HCT116 (cell line): Measurements from ENCODE around the gene TWNK. TPM values are rescaled to one million over a fixed set of nuclear protein-coding genes. Genes with fewer than 3 reads are reported as not detected.

Experiments used
- ATAC-seq: fragments of 200-7000 bp; cut with Tn5 transposase; 2 replicates; pipeline ENCODE4 v1.9.1; 2020; ENCODE audit warnings: mild to moderate bottlenecking, moderate library complexity
- BruUV-seq: library from RNA; stranded (reverse); fragments of 400-500 nt; replicated peaks from 2 replicates; lab custom pipeline; 2021; lab: Mats Ljungman, UMichigan
- CTCF ChIA-PET: fragments of 300-600 bp; sonication (Branson Sonifier 250); formaldehyde crosslinking; loops from one replicate; lab custom pipeline; 2021; ENCODE audit warnings: antibody characterized with exemption; lab: Charles Lee
- POLR2A ChIA-PET: fragments of 300-600, 350-600 bp; sonication (Branson Sonifier 250); formaldehyde crosslinking; loops from one replicate; lab custom pipeline; 2021; ENCODE audit warnings: antibody characterized with exemption; lab: Charles Lee
- RAD21 ChIA-PET, 2 experiments: fragments of 300-600 bp; sonication (Branson Sonifier 250); formaldehyde crosslinking; loops; one replicate each; lab custom pipeline; 2023; ENCODE audit warnings: low total read pairs in 2 of 2; ENCODE audit not compliant: uncharacterized antibody in 2 of 2, unreplicated experiment in 2 of 2, low non-redundant PET in 1 of 2; lab: Charles Lee
- DNase-seq: peaks from one replicate; pipeline ENCODE4 v3.0.0-alpha.2; 2010; ENCODE audit warnings: low read depth, low spot score
- H2AFZ ChIP-seq: fragments of 200-600 bp; shearing (Covaris generic), sonication (generic); 2 replicates; pipeline ENCODE4 v1.6.1; 2017; ENCODE audit warnings: low read depth, mixed run types, mixed read lengths, antibody characterized with exemption, low read length; ENCODE audit not compliant: poor library complexity, severe bottlenecking
- H3K27ac ChIP-seq: 2 replicates; pipeline ENCODE4 v1.5.1; 2012; ENCODE audit warnings: low read depth, low read length
- H3K27me3 ChIP-seq: fragments of 200-600 bp; sonication (generic); 2 replicates; pipeline ENCODE4 v1.6.1; 2016; ENCODE audit warnings: mixed run types, low read length, mixed read lengths; ENCODE audit not compliant: insufficient read depth
- H3K36me3 ChIP-seq, 2 experiments: fragments of 200-500 bp in 1 of 2; fragments of 200-600 bp in 1 of 2; sonication (Bioruptor generic) in 1 of 2; sonication (generic) in 1 of 2; 2 replicates each; pipeline versions ENCODE4 v1.5.1 to v1.6.1; 2014 to 2016; ENCODE audit warnings: low read length in 2 of 2, inconsistent platforms in 1 of 2, mixed read lengths in 1 of 2, mixed run types in 1 of 2; ENCODE audit not compliant: insufficient read depth in 2 of 2, control insufficient read depth in 1 of 2
- H3K4me1 ChIP-seq, 2 experiments: fragments of 200-600 bp in 1 of 2; sonication (generic) in 1 of 2; 2 replicates each; pipeline versions ENCODE4 v1.5.1 to v1.6.1; 2012 to 2017; ENCODE audit warnings: low read length in 2 of 2, inconsistent platforms in 1 of 2, mild to moderate bottlenecking in 1 of 2, mixed read lengths in 1 of 2, mixed run types in 1 of 2, moderate library complexity in 1 of 2; ENCODE audit not compliant: insufficient read depth in 2 of 2, control insufficient read depth in 1 of 2
- H3K4me2 ChIP-seq: fragments of 200-600 bp; sonication (generic); 2 replicates; pipeline ENCODE4 v1.6.1; 2017; ENCODE audit warnings: mixed run types, low read length, mixed read lengths
- H3K4me3 ChIP-seq, 2 experiments: fragments of 200-600 bp in 1 of 2; sonication (generic) in 1 of 2; replicated peaks in 1 of 2; 2 replicates each; pipeline ENCODE4 v1.5.1; 2011 to 2016; ENCODE audit warnings: low read length in 2 of 2, control low read depth in 1 of 2, low read depth in 1 of 2, mild to moderate bottlenecking in 1 of 2, mixed read lengths in 1 of 2, mixed run types in 1 of 2
- H3K79me2 ChIP-seq: fragments of 200-600 bp; sonication (generic); 2 replicates; pipeline ENCODE4 v1.6.1; 2017; ENCODE audit warnings: mild to moderate bottlenecking, mixed run types, low read length, moderate library complexity, mixed read lengths; ENCODE audit not compliant: insufficient read depth
- H3K9ac ChIP-seq: fragments of 200-600 bp; sonication (generic); 2 replicates; pipeline ENCODE4 v1.6.1; 2016; ENCODE audit warnings: low read length, mixed read lengths
- H3K9me2 ChIP-seq: fragments of 200-600 bp; sonication (generic), shearing (Covaris generic); 2 replicates; pipeline ENCODE4 v1.6.1; 2017; ENCODE audit warnings: mixed run types, mild to moderate bottlenecking, moderate library complexity; ENCODE audit not compliant: insufficient read depth
- H3K9me3 ChIP-seq, 2 experiments: fragments of 200-500 bp in 1 of 2; fragments of 200-600 bp in 1 of 2; sonication (Bioruptor generic) in 1 of 2; sonication (generic) in 1 of 2; 2 replicates each; pipeline ENCODE4 v1.6.1; 2014 to 2017; ENCODE audit warnings: low read length in 2 of 2, mixed read lengths in 2 of 2, inconsistent platforms in 1 of 2, low read depth in 1 of 2, mild to moderate bottlenecking in 1 of 2, mixed run types in 1 of 2, moderate library complexity in 1 of 2; ENCODE audit not compliant: control insufficient read depth in 1 of 2, insufficient read depth in 1 of 2
- H4K20me1 ChIP-seq: fragments of 200-600 bp; sonication (generic), shearing (Covaris generic); 2 replicates; pipeline ENCODE4 v1.6.1; 2017; ENCODE audit warnings: mixed run types, mild to moderate bottlenecking, moderate library complexity; ENCODE audit not compliant: insufficient read depth
- CEBPB ChIP-seq: IDR thresholded peaks from 2 replicates; pipeline ENCODE4 v1.6.1; 2012; ENCODE audit warnings: low read depth
- EGR1 ChIP-seq: IDR thresholded peaks from 2 replicates; pipeline ENCODE4 v1.6.1; 2012; ENCODE audit warnings: low read depth
- EZH2 ChIP-seq: fragments of 200-600 bp; sonication (generic); IDR thresholded peaks from 2 replicates; pipeline ENCODE4 v1.6.1; 2017; ENCODE audit warnings: antibody characterized with exemption, mixed run types
- EZH2phosphoT487 ChIP-seq: fragments of 200-600 bp; IDR thresholded peaks from 2 replicates; pipeline ENCODE4 v1.6.1; 2018; ENCODE audit warnings: antibody characterized with exemption, borderline replicate concordance
- JUND ChIP-seq: IDR thresholded peaks from 2 replicates; pipeline ENCODE4 v1.6.1; 2012
- MAX ChIP-seq: IDR thresholded peaks from 2 replicates; pipeline ENCODE4 v1.6.1; 2012
- POLR2A ChIP-seq: IDR thresholded peaks from 2 replicates; pipeline ENCODE4 v1.7.0; 2011; ENCODE audit warnings: borderline replicate concordance; ENCODE audit not compliant: insufficient read depth, insufficient read length; ENCODE audit errors: extremely low read depth
- POLR2AphosphoS5 ChIP-seq: IDR thresholded peaks from 2 replicates; pipeline ENCODE4 v1.6.1; 2011; ENCODE audit warnings: mild to moderate bottlenecking, low read depth, low read length, moderate library complexity
- SIN3A ChIP-seq: IDR thresholded peaks from 2 replicates; pipeline ENCODE4 v1.6.1; 2012; ENCODE audit warnings: low read depth
- SRF ChIP-seq: IDR thresholded peaks from 2 replicates; pipeline ENCODE4 v1.6.1; 2012; ENCODE audit warnings: low read depth
- TCF7L2 ChIP-seq: IDR thresholded peaks from 2 replicates; pipeline ENCODE4 v1.7.0; 2011; ENCODE audit warnings: borderline replicate concordance, inconsistent platforms; ENCODE audit not compliant: insufficient read depth, insufficient read length; ENCODE audit errors: extremely low read depth
- ZFX ChIP-seq: fragments of 450-650 bp; IDR thresholded peaks from 2 replicates; pipeline ENCODE4 v1.6.1; 2017
- ZNF274 ChIP-seq: fragments of 200-500 bp; sonication (Bioruptor generic); IDR thresholded peaks from 2 replicates; pipeline ENCODE4 v1.6.1; 2014; ENCODE audit warnings: mild to moderate bottlenecking, low read depth, low read length, inconsistent platforms
- intact Hi-C: fragments of 100-400 bp; cut with micrococcal nuclease; formaldehyde crosslinking; loops from 2 replicates; pipeline ENCODE4 v1.10.0; 2022
- total RNA-seq: library from RNA; stranded (reverse); gene quantifications from one replicate; pipeline ENCODE4 v1.2.1, GENCODE V29; 2021; ENCODE audit not compliant: unreplicated experiment
- TF ChIP-seq, protein P1 (sequence below), 3 experiments: fragments of 200-600 bp in 1 of 3; sonication (generic) in 1 of 3; IDR thresholded peaks in 2 of 3; conservative IDR thresholded peaks in 1 of 3; 2 replicates each; pipeline ENCODE4 v1.5.1; 2012 to 2017; ENCODE audit warnings: low read depth in 2 of 3, low read length in 2 of 3, antibody characterized with exemption in 1 of 3, borderline replicate concordance in 1 of 3, control low read depth in 1 of 3, mild to moderate bottlenecking in 1 of 3, mixed read lengths in 1 of 3, mixed run types in 1 of 3, moderate library complexity in 1 of 3; ENCODE audit not compliant: insufficient read depth in 1 of 3
- TF ChIP-seq, protein P2 (sequence below): IDR thresholded peaks from 2 replicates; pipeline ENCODE4 v1.6.1; 2011; ENCODE audit warnings: mild to moderate bottlenecking, low read length, moderate library complexity; ENCODE audit not compliant: insufficient replicate concordance; ENCODE audit errors: extremely low read depth

The TWNK gene
- total RNA-seq, 1 experiment from 2014 or later, result 42.1 TPM

- Histone ChIP-seq H3K4me1 (peaks cover 0 to 21% of the 10 kb centered on the region in 2 experiments; a peak in 3 of 4 replicates), H3K27ac (no peak overlapping the region), H3K9me3 (no peaks in the 10 kb centered on the region), H3K9ac (no peak overlapping the region), H3K36me3 (peaks cover 10 to 29% of the 10 kb centered on the region in 2 experiments; a peak in 3 of 4 replicates), H2AFZ (no peak overlapping the region), H3K4me3 (no peak overlapping the region), H3K4me2 (no peak overlapping the region), H3K27me3 (no peaks in the 10 kb centered on the region), H3K79me2 (no peaks in the 10 kb centered on the region), H3K9me2 (no peaks in the 10 kb centered on the region), H4K20me1 (no peaks in the 10 kb centered on the region)
- intact Hi-C loops, result no loop called here
- RAD21 ChIA-PET, result no interaction called here
- BruUV-seq, result no TSS peak
- DNase-seq (no peak), ATAC-seq (no peak)
- POLR2A ChIA-PET, result interaction anchor here (1.3 kb wide), 1 partner anchor 11 kb away, joined by 3 read pairs; no protein-coding TSS in a partner anchor
- CTCF ChIA-PET, result interaction anchor here (0.8 to 2.7 kb wide), 2 partner anchors 8 to 49 kb away, joined by 3 to 10 read pairs; no protein-coding TSS in a partner anchor
- TF ChIP-seq CEBPB (no peak), SRF (no peak), TCF7L2 (no peak), EZH2 (no peak), POLR2AphosphoS5 (no peak), POLR2A (no peak), ZNF274 (no peak)
- TF ChIP-seq, protein P1, sequence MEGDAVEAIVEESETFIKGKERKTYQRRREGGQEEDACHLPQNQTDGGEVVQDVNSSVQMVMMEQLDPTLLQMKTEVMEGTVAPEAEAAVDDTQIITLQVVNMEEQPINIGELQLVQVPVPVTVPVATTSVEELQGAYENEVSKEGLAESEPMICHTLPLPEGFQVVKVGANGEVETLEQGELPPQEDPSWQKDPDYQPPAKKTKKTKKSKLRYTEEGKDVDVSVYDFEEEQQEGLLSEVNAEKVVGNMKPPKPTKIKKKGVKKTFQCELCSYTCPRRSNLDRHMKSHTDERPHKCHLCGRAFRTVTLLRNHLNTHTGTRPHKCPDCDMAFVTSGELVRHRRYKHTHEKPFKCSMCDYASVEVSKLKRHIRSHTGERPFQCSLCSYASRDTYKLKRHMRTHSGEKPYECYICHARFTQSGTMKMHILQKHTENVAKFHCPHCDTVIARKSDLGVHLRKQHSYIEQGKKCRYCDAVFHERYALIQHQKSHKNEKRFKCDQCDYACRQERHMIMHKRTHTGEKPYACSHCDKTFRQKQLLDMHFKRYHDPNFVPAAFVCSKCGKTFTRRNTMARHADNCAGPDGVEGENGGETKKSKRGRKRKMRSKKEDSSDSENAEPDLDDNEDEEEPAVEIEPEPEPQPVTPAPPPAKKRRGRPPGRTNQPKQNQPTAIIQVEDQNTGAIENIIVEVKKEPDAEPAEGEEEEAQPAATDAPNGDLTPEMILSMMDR (IDR thresholded peaks at IDR 0.05 in 2 of 3, conservative IDR thresholded peaks at IDR 0.05 in 1 of 3; ENCODE audit: borderline replicate concordance in 1 of 3, insufficient read depth in 1 of 3, low read depth in 2 of 3, low read length in 2 of 3), result no peak
These were observed 21.5 kb upstream of the TWNK start for GRCh38 chr10:100965820-100966219.

GRCh38 chr10:100966887-100967286 is 20.5 kb upstream of the TWNK start:
- ATAC-seq (no peak), DNase-seq (no peak)
- Histone ChIP-seq H3K4me1 (peaks cover 7 to 31% of the 10 kb centered on the region in 2 experiments; a peak in 3 of 4 replicates), H3K27ac (no peak overlapping the region), H4K20me1 (no peaks in the 10 kb centered on the region), H3K9me2 (no peaks in the 10 kb centered on the region), H3K9me3 (no peaks in the 10 kb centered on the region), H3K4me3 (no peak overlapping the region), H3K79me2 (no peaks in the 10 kb centered on the region), H3K27me3 (no peaks in the 10 kb centered on the region), H3K36me3 (peaks cover 3 to 23% of the 10 kb centered on the region in 2 experiments; a peak in 3 of 4 replicates), H3K9ac (no peak overlapping the region), H2AFZ (no peak overlapping the region), H3K4me2 (no peak overlapping the region)
- no TSS peak for BruUV-seq
- intact Hi-C loops, result no loop called here
- ChIA-PET POLR2A (interaction anchor here (0.7 kb wide), 1 partner anchor 31 kb away, joined by 3 read pairs; no protein-coding TSS in a partner anchor), CTCF (interaction anchor here (1.5 to 2.7 kb wide), 3 partner anchors 9 to 49 kb away, joined by 3 to 10 read pairs (median 8); no protein-coding TSS in a partner anchor), RAD21 (no interaction called here)
- TF ChIP-seq ZNF274, result no peak
- no peak for TF ChIP-seq EGR1
- TF ChIP-seq, protein P2, sequence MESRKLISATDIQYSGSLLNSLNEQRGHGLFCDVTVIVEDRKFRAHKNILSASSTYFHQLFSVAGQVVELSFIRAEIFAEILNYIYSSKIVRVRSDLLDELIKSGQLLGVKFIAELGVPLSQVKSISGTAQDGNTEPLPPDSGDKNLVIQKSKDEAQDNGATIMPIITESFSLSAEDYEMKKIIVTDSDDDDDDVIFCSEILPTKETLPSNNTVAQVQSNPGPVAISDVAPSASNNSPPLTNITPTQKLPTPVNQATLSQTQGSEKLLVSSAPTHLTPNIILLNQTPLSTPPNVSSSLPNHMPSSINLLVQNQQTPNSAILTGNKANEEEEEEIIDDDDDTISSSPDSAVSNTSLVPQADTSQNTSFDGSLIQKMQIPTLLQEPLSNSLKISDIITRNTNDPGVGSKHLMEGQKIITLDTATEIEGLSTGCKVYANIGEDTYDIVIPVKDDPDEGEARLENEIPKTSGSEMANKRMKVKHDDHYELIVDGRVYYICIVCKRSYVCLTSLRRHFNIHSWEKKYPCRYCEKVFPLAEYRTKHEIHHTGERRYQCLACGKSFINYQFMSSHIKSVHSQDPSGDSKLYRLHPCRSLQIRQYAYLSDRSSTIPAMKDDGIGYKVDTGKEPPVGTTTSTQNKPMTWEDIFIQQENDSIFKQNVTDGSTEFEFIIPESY, result no peak
- TF ChIP-seq JUND, result no peak
- no peak for TF ChIP-seq MAX
- TF ChIP-seq ZFX, result no peak
- TF ChIP-seq SIN3A, result no peak
- TF ChIP-seq EZH2phosphoT487, result no peak
